Esophagus (tissue), 2 donors: ENCODE results near the gene SWSAP1. TPM values are rescaled to one million over a fixed set of nuclear protein-coding genes. Genes with fewer than 3 reads are reported as not detected.

Source experiments
- H3K27ac ChIP-seq, 2 donors: one replicate each; pipeline ENCODE4 v1.5.1; 2013; ENCODE audit warnings: low read depth in 2 of 2, mild to moderate bottlenecking in 2 of 2, inconsistent platforms in 1 of 2, low read length in 1 of 2, moderate library complexity in 1 of 2
- H3K27me3 ChIP-seq, 2 donors: one replicate each; pipeline ENCODE4 v1.6.1; 2013; ENCODE audit warnings: low read length in 2 of 2, control low read depth in 1 of 2, mild to moderate bottlenecking in 1 of 2; ENCODE audit not compliant: insufficient read depth in 2 of 2, control insufficient read depth in 1 of 2
- H3K36me3 ChIP-seq, 2 donors: one replicate each; pipeline ENCODE4 v1.6.1; 2013; ENCODE audit warnings: low read length in 1 of 2; ENCODE audit not compliant: control insufficient read depth in 2 of 2, insufficient read depth in 2 of 2
- H3K4me1 ChIP-seq, 2 donors: one replicate each; pipeline ENCODE4 v1.6.1; 2013; ENCODE audit warnings: low read length in 1 of 2; ENCODE audit not compliant: control insufficient read depth in 2 of 2, insufficient read depth in 2 of 2
- H3K4me3 ChIP-seq, 2 donors: one replicate each; pipeline ENCODE4 v1.5.1; 2013; ENCODE audit warnings: low read length in 2 of 2, mild to moderate bottlenecking in 2 of 2, low read depth in 1 of 2, moderate library complexity in 1 of 2
- H3K9me3 ChIP-seq, 2 donors: one replicate each; pipeline ENCODE4 v1.6.1; 2013; ENCODE audit warnings: mild to moderate bottlenecking in 2 of 2, low read depth in 1 of 2, low read length in 1 of 2, moderate library complexity in 1 of 2; ENCODE audit not compliant: control insufficient read depth in 2 of 2, insufficient read depth in 1 of 2
- WGBS, 2 donors: extraction: QIAGEN DNeasy Blood & Tissue Kit; methylation state at CpG; one replicate each; pipeline ENCODE4 v1.1.7; 2013; 5-methylcytosine and 5-hydroxymethylcytosine counted together
- polyA plus RNA-seq, 2 donors: library from polyadenylated mRNA; stranded (reverse); fragments of 200-250 nt; gene quantifications; one replicate each; pipeline ENCODE4 v1.2.3, GENCODE V29; 2013
- donor health status: healthy with polysubstance abuse.
- donor health status: Bipolar disorder and iron deficiency.

Gene SWSAP1
- polyA plus RNA-seq, 2 donors = 2.2 to 2.8 TPM

GRCh38 chr19:11363881-11364280, 10.6 kb upstream of the SWSAP1 start:
- H3K27me3 ChIP-seq = no peaks in the 10 kb centered on the region
- H3K27ac ChIP-seq = no peak overlapping the region
- H3K4me3 ChIP-seq = no peak overlapping the region
- 91 to 92% methylated on average over 10 of the region's 10 CpGs for WGBS, 2 donors
- H3K9me3 ChIP-seq = no peaks in the 10 kb centered on the region
- peaks cover 0 to 13% of the 10 kb centered on the region in 2 donors for H3K4me1 ChIP-seq
- H3K36me3 ChIP-seq = peaks cover 8 to 11% of the 10 kb centered on the region in 2 donors

GRCh38 chr19:11364296-11364904, 10.1 kb upstream of the SWSAP1 start:
- no peak overlapping the region for H3K27ac ChIP-seq
- 92 to 93% methylated on average over 23 to 28 of the region's 28 CpGs for WGBS, 2 donors
- peaks cover 0 to 12% of the 10 kb centered on the region in 2 donors for H3K4me1 ChIP-seq
- peaks cover 7 to 11% of the 10 kb centered on the region in 2 donors for H3K36me3 ChIP-seq
- H3K27me3 ChIP-seq = no peaks in the 10 kb centered on the region
- no peak overlapping the region for H3K4me3 ChIP-seq
- H3K9me3 ChIP-seq = no peaks in the 10 kb centered on the region

GRCh38 chr19:11364935-11365334, 9.5 kb upstream of the SWSAP1 start:
- Histone ChIP-seq H3K9me3 (no peaks in the 10 kb centered on the region), H3K27ac (no peak overlapping the region), H3K4me3 (no peak overlapping the region), H3K36me3 (peaks cover 3 to 11% of the 10 kb centered on the region in 2 donors), H3K4me1 (peaks cover 0 to 8% of the 10 kb centered on the region in 2 donors), H3K27me3 (no peaks in the 10 kb centered on the region)
- 67 to 78% methylated on average over 5 of the region's 5 CpGs for WGBS, 2 donors

- peaks cover 3 to 11% of the 10 kb centered on the region in 2 donors for H3K36me3 ChIP-seq
- peaks cover 0 to 8% of the 10 kb centered on the region in 2 donors for H3K4me1 ChIP-seq
- 78 to 80% methylated on average over 7 of the region's 7 CpGs for WGBS, 2 donors
- H3K9me3 ChIP-seq = no peaks in the 10 kb centered on the region
- H3K4me3 ChIP-seq = no peak overlapping the region
- no peak overlapping the region for H3K27ac ChIP-seq
- H3K27me3 ChIP-seq = no peaks in the 10 kb centered on the region
Measured at GRCh38 chr19:11365557-11366117, 8.8 kb upstream of the SWSAP1 start.

- WGBS, 2 donors = 75 to 79% methylated on average over 2 of the region's 2 CpGs
- H3K27ac ChIP-seq = no peak overlapping the region
- no peaks in the 10 kb centered on the region for H3K4me1 ChIP-seq
- H3K36me3 ChIP-seq = peaks cover under 1 to 11% of the 10 kb centered on the region in 2 donors
- no peak overlapping the region for H3K4me3 ChIP-seq
- H3K27me3 ChIP-seq = no peaks in the 10 kb centered on the region
- H3K9me3 ChIP-seq = no peaks in the 10 kb centered on the region
Measured at GRCh38 chr19:11367528-11367927, 6.9 kb upstream of the SWSAP1 start.

GRCh38 chr19:11370744-11371143, 3.7 kb upstream of the SWSAP1 start:
- no peaks in the 10 kb centered on the region for H3K36me3 ChIP-seq
- no peak overlapping the region for H3K4me3 ChIP-seq
- H3K27ac ChIP-seq = no peak overlapping the region
- H3K9me3 ChIP-seq = no peaks in the 10 kb centered on the region
- whole genome bisulfite sequencing, 2 donors = 85 to 92% methylated on average over 2 of the region's 2 CpGs
- H3K4me1 ChIP-seq = peaks cover under 1 to 6% of the 10 kb centered on the region in 2 donors
- no peaks in the 10 kb centered on the region for H3K27me3 ChIP-seq

GRCh38 chr19:11373166-11373884, 1.1 kb upstream of the SWSAP1 start:
- H3K27me3 ChIP-seq = no peaks in the 10 kb centered on the region
- no peaks in the 10 kb centered on the region for H3K9me3 ChIP-seq
- H3K36me3 ChIP-seq = peaks cover 0 to 3% of the 10 kb centered on the region in 2 donors
- no peak overlapping the region for H3K27ac ChIP-seq
- 52 to 59% methylated on average over 10 of the region's 10 CpGs for WGBS, 2 donors
- H3K4me3 ChIP-seq = no peak overlapping the region
- H3K4me1 ChIP-seq = peaks cover 6 to 16% of the 10 kb centered on the region in 2 donors

GRCh38 chr19:11373885-11374432, 507 bp upstream of the SWSAP1 start:
- no peaks in the 10 kb centered on the region for H3K27me3 ChIP-seq
- H3K9me3 ChIP-seq = no peaks in the 10 kb centered on the region
- peaks cover 0 to 4% of the 10 kb centered on the region in 2 donors for H3K36me3 ChIP-seq
- H3K27ac ChIP-seq = peak overlapping the region; percentile 98 to 100
- peaks cover 9 to 19% of the 10 kb centered on the region in 2 donors for H3K4me1 ChIP-seq
- WGBS, 2 donors = 35 to 48% methylated on average over 11 of the region's 11 CpGs
- H3K4me3 ChIP-seq = peak overlapping the region; percentile 72 to 77

GRCh38 chr19:11375143-11375948, 880 bp downstream of the SWSAP1 start:
- H3K4me1 ChIP-seq = peaks cover 9 to 19% of the 10 kb centered on the region in 2 donors
- H3K27me3 ChIP-seq = no peaks in the 10 kb centered on the region
- 9 to 10% methylated on average over 27 of the region's 27 CpGs for WGBS, 2 donors

More at GRCh38 chr19:11375143-11375948, 880 bp downstream of the SWSAP1 start:
- H3K27ac ChIP-seq = peak overlapping the region; percentile 88 to 100
- no peaks in the 10 kb centered on the region for H3K9me3 ChIP-seq
- H3K36me3 ChIP-seq = peaks cover 0 to 4% of the 10 kb centered on the region in 2 donors
- H3K4me3 ChIP-seq = peak overlapping the region; percentile 38 to 48
